Activated naive CD8-positive, alpha-beta T cell treated with anti-CD3 and anti-CD28 coated beads for 36 hours (primary cell): ENCODE results near the gene TRIM25. TPM values are rescaled to one million over a fixed set of nuclear protein-coding genes. Genes with fewer than 3 reads are reported as not detected.
A peak's percentile ranks its signal among the peaks of the same experiment; 100 is the strongest.

ENCODE experiments used
- DNase-seq: peaks from one replicate; pipeline ENCODE4 v3.0.0; 2021
- H3K27ac Mint-ChIP-seq: one replicate; pipeline ENCODE4 v1.8.0; 2022; ENCODE audit warnings: mild to moderate bottlenecking, moderate library complexity, mixed read lengths
- H3K27me3 Mint-ChIP-seq: one replicate; pipeline ENCODE4 v1.8.0; 2022; ENCODE audit warnings: mild to moderate bottlenecking, mixed read lengths
- H3K36me3 Mint-ChIP-seq: one replicate; pipeline ENCODE4 v1.8.0; 2021; ENCODE audit warnings: mild to moderate bottlenecking, mixed read lengths
- H3K4me1 Mint-ChIP-seq: one replicate; pipeline ENCODE4 v1.8.0; 2021; ENCODE audit warnings: mixed read lengths
- H3K4me3 Mint-ChIP-seq: one replicate; pipeline ENCODE4 v1.8.0; 2022; ENCODE audit warnings: mild to moderate bottlenecking, moderate library complexity, mixed read lengths
- H3K9me3 Mint-ChIP-seq: one replicate; pipeline ENCODE4 v1.8.0; 2022; ENCODE audit warnings: mixed read lengths
- total RNA-seq, 2 experiments: library from RNA; stranded (reverse); gene quantifications; one replicate each; pipeline ENCODE4 v1.2.3, GENCODE V29; 2021

TRIM25 gene
- total RNA-seq, 2 experiments from 2014 or later = 109 to 115 TPM

DNA sequence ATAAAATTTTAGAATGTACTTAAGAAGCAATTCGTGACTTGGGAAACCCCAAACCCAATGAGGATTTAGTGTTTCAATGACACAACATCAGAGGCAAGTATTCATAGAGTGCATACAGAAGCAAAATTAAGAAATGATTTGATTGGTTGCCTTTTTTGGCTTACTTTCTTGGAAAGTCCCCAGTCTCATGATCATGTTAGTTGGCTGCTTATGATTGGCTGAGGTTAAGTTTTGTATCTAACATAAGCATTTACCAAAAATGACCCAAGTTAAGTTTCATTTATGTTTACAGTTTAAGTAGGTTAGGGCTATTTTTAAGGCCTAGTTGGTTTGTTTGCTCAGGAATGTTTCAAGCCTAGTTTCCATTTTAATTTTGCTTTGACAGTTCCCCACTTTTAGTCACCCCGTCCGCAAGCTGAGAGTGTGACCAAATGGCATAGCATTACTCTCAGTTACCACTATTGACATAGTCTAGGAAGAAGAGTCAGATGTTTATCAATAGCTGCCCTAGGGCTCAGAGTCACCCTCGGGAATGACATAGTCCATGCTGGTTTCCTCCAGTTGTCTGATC is 43.7 kb downstream of the TRIM25 start:
- Mint-ChIP-seq H3K27me3 (peaks cover 15% of the 10 kb centered on the region), H3K4me3 (no peak overlapping the region), H3K27ac (peak overlapping the region; percentile 78), H3K9me3 (no peaks in the 10 kb centered on the region), H3K4me1 (no peaks in the 10 kb centered on the region), H3K36me3 (peaks cover 5% of the 10 kb centered on the region)
- no peak for DNase-seq

DNA sequence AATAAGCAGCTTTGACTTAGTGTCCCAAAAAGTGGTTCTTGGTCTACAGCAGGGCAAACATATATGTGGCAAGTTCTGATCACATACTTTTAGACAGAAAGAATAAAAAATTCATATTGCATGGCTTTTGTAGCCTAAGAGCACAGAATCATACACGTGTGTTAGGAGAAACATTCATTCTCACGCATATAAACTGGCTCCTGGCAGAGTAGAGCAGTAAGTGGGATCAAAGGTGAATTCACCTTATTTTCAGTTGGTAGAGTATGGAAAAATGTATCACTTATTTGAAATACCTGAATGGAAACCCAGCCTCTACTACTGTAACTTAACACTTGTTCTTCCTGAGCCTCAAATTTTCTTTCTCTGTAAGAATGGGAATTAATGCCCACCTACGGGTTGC is 45.1 kb downstream of the TRIM25 start:
- Mint-ChIP-seq H3K27me3 (peaks cover 7% of the 10 kb centered on the region), H3K27ac (no peak overlapping the region), H3K9me3 (no peaks in the 10 kb centered on the region), H3K4me3 (no peak overlapping the region), H3K36me3 (peaks cover 9% of the 10 kb centered on the region), H3K4me1 (no peaks in the 10 kb centered on the region)
- no peak for DNase-seq

- no peak for DNase-seq
- H3K27me3 Mint-ChIP-seq = no peaks in the 10 kb centered on the region
- H3K27ac Mint-ChIP-seq = no peak overlapping the region
- H3K9me3 Mint-ChIP-seq = no peaks in the 10 kb centered on the region
- H3K36me3 Mint-ChIP-seq = peaks cover 9% of the 10 kb centered on the region
- no peak overlapping the region for H3K4me3 Mint-ChIP-seq
- no peaks in the 10 kb centered on the region for H3K4me1 Mint-ChIP-seq
Measured at GRCh38 chr17:56867948-56868376, 45.9 kb downstream of the TRIM25 start.

- Mint-ChIP-seq H3K9me3 (no peaks in the 10 kb centered on the region), H3K4me1 (no peaks in the 10 kb centered on the region), H3K36me3 (peaks cover 9% of the 10 kb centered on the region)
Measured at GRCh38 chr17:56866496-56866895, 47.4 kb downstream of the TRIM25 start.

GRCh38 chr17:56866076-56866475 is 47.8 kb downstream of the TRIM25 start:
- peaks cover 12% of the 10 kb centered on the region for H3K36me3 Mint-ChIP-seq
- no peak overlapping the region for H3K4me3 Mint-ChIP-seq
- no peaks in the 10 kb centered on the region for H3K27me3 Mint-ChIP-seq
- no peaks in the 10 kb centered on the region for H3K9me3 Mint-ChIP-seq
- H3K27ac Mint-ChIP-seq = no peak overlapping the region
- DNase-seq = no peak
- no peaks in the 10 kb centered on the region for H3K4me1 Mint-ChIP-seq

More at GRCh38 chr17:56866496-56866895, 47.4 kb downstream of the TRIM25 start:
- Mint-ChIP-seq H3K27me3 (no peaks in the 10 kb centered on the region), H3K4me3 (no peak overlapping the region), H3K27ac (peak overlapping the region; percentile 38)
- no peak for DNase-seq

DNA sequence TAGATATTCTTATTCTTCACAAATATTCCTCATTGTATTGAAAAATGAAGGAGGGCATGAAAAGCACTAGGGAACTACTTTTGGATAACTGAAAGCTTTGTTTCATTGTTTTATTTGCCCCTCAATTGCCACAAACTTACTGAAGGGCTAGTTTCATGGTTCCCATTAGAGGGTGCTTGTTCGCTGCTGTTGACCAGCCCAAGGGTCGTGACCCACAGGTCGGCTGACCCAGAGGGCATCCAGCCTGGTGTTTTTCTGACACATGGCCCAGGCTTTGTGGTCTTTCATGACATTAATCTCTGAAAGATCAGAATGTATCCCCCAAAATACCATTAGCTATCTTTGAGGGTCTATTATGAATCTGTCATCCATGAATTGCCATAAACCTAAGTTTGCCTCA is 49.9 kb downstream of the TRIM25 start:
- no peak for DNase-seq
- Mint-ChIP-seq H3K27ac (no peak overlapping the region), H3K4me1 (no peaks in the 10 kb centered on the region), H3K27me3 (no peaks in the 10 kb centered on the region), H3K4me3 (no peak overlapping the region), H3K36me3 (peaks cover 15% of the 10 kb centered on the region), H3K9me3 (no peaks in the 10 kb centered on the region)

DNA sequence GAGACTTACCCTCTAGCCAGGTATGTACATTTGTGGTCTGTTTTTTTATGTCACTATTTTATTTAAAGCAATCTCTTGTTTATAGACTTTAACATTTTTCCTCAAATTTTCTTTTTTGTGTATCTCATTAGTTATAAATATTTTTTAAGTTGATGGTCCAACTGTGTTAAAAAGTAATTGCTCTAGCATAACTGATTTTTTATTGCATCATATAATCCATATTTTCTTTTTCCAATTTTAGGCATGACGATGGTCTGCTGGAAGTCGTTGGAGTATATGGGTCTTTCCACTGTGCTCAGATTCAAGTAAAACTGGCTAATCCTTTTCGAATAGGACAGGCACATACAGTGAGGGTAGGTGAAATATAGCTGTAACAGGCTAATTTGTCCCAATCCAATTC is 52.0 kb downstream of the TRIM25 start:
- Mint-ChIP-seq H3K4me3 (no peak overlapping the region), H3K9me3 (no peaks in the 10 kb centered on the region), H3K36me3 (peaks cover 16% of the 10 kb centered on the region), H3K27ac (no peak overlapping the region), H3K4me1 (no peaks in the 10 kb centered on the region), H3K27me3 (no peaks in the 10 kb centered on the region)
- DNase-seq = no peak

DNA sequence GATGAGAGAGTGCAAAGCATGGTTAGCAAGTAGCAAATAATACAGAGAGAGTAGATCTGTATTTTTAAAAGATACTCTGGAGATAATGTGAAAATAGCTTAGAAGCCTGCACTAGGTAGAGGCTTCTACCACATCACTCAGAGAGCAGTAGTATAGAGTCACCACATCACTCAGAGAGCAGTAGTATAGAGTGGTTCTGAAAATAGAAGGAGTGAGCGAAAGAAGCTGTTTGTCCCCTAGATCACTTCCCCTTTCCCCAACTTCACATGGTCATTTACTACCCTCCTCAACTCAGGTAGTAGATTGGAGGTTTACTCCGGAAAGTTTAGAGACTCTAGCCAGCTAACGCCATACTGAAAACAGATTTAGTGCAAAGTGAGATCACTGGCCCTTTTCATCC is 62.8 kb downstream of the TRIM25 start:
- no peak for DNase-seq
- no peaks in the 10 kb centered on the region for H3K9me3 Mint-ChIP-seq
- H3K4me1 Mint-ChIP-seq = peaks cover 10% of the 10 kb centered on the region
- H3K27me3 Mint-ChIP-seq = no peaks in the 10 kb centered on the region
- H3K27ac Mint-ChIP-seq = no peak overlapping the region
- peaks cover 20% of the 10 kb centered on the region for H3K36me3 Mint-ChIP-seq
- H3K4me3 Mint-ChIP-seq = no peak overlapping the region

DNA sequence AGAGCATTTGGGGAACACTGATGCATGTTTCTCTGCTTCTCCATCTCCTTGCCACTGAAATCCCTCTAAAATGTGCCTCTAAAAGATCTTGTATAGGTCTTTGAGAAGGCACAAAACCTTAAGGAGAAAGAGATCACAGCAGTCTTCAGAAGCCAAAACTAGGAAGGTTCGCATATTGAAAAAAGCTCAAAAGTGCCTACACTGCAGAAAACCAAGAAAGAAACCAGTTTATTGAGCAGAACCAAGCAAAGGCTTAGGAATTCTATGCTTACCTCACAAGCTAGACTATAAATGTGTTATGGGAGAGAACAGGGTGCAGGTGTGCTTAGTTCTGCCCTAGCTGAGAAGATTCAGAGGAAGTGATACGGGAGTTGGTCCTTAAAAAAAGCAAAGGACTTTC is 63.3 kb downstream of the TRIM25 start:
- peaks cover 10% of the 10 kb centered on the region for H3K4me1 Mint-ChIP-seq
- no peak overlapping the region for H3K4me3 Mint-ChIP-seq
- no peak overlapping the region for H3K27ac Mint-ChIP-seq
- DNase-seq = no peak
- no peaks in the 10 kb centered on the region for H3K9me3 Mint-ChIP-seq
- peaks cover 21% of the 10 kb centered on the region for H3K36me3 Mint-ChIP-seq
- no peaks in the 10 kb centered on the region for H3K27me3 Mint-ChIP-seq

DNA sequence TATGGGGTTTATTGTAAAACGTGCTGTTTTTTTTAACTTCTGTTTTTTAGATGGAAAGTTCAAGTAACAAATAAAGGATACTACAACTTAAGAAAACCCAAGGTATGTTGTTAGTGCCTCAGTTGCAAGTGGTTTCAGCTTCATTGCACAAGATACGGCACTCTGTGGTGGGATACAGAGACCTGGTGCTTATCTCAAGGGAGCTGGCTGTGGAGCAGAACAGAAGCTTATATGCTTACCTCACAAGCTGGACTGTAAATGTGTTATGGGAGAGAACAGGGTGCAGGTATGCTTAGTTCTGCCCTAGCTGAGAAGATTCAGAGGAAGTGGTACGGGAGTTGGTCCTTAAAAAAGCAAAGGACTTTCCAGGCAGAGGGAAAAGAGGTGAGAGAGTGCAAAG is 64.7 kb downstream of the TRIM25 start:
- Mint-ChIP-seq H3K27ac (no peak overlapping the region), H3K4me1 (peaks cover 10% of the 10 kb centered on the region), H3K9me3 (no peaks in the 10 kb centered on the region), H3K27me3 (no peaks in the 10 kb centered on the region), H3K36me3 (peaks cover 23% of the 10 kb centered on the region), H3K4me3 (no peak overlapping the region)
- no peak for DNase-seq

DNA sequence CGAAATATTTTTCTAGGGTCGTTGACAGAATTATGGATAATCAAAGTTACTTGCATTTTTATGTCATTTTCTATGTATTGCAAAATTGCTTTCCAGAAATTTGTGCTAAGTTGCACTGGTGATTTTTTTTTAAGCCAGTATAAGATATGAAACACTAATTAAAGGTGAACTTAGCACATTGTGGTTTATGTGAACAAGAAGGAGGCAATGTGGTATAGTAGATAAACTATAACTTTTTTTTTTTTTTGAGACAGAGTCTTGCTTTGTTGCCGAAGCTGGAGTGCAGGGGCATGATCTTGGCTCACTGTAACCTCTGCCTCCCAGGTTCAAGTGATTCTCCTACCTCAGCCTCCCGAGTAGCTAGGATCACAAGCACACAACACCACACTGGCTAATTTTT is 66.7 kb downstream of the TRIM25 start:
- H3K36me3 Mint-ChIP-seq = peaks cover 26% of the 10 kb centered on the region
- H3K27me3 Mint-ChIP-seq = no peaks in the 10 kb centered on the region
- no peak for DNase-seq
- peaks cover 10% of the 10 kb centered on the region for H3K4me1 Mint-ChIP-seq
- H3K4me3 Mint-ChIP-seq = no peak overlapping the region
- H3K9me3 Mint-ChIP-seq = no peaks in the 10 kb centered on the region
- no peak overlapping the region for H3K27ac Mint-ChIP-seq

GRCh38 chr17:56845934-56846333 is 67.9 kb downstream of the TRIM25 start:
- DNase-seq = no peak
- Mint-ChIP-seq H3K27me3 (no peaks in the 10 kb centered on the region), H3K4me3 (no peak overlapping the region), H3K9me3 (no peaks in the 10 kb centered on the region), H3K27ac (no peak overlapping the region), H3K36me3 (peaks cover 18% of the 10 kb centered on the region), H3K4me1 (peaks cover 10% of the 10 kb centered on the region)

DNA sequence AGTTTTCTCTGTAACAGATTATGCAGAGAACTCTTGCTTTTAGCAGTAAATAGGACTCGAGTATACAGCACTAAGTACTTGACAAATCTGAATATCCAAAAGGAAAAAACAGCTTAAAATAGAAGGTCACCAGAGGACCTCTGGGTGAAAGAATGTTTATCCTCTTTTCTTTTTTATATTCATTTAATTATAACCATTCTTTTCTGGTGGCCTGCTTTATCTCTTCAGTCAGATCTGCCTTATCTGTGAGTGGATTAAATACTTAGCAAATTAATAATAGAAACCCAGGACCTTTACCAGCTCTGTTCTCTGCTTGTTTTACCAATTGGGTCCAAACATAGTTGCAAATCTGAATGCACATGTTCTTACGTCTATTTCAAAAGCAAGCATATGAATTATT is 71.3 kb downstream of the TRIM25 start:
- Mint-ChIP-seq H3K4me1 (peaks cover 15% of the 10 kb centered on the region), H3K4me3 (no peak overlapping the region), H3K36me3 (peaks cover 16% of the 10 kb centered on the region), H3K27me3 (no peaks in the 10 kb centered on the region), H3K27ac (no peak overlapping the region), H3K9me3 (no peaks in the 10 kb centered on the region)
- DNase-seq = no peak

DNA sequence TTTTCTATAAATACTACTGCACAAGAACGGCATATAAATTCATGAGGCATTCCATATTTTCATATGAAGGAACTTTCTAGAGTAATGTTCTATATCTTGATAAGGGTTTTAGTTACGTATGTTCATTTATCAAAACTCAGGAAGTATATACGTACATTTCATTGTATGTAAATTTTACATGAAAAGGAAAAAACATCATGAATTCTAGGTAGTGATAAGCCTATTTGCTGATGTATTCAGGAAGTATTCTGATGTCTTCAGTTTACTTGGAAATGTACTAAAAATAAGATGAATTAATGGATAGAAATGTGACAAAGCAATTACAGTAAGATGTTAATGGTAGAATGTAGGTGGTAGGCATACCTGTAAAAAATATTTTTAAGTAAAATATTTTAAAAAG is 75.2 kb downstream of the TRIM25 start:
- H3K4me1 Mint-ChIP-seq = peaks cover 34% of the 10 kb centered on the region
- no peak overlapping the region for H3K27ac Mint-ChIP-seq
- H3K4me3 Mint-ChIP-seq = no peak overlapping the region
- peaks cover 24% of the 10 kb centered on the region for H3K36me3 Mint-ChIP-seq
- H3K27me3 Mint-ChIP-seq = no peaks in the 10 kb centered on the region
- no peak for DNase-seq
- no peaks in the 10 kb centered on the region for H3K9me3 Mint-ChIP-seq
